Fibroblast of pulmonary artery (primary cell): ENCODE data around the gene IGF2BP1.

ENCODE experiments used
- DNase-seq: peaks from one replicate; pipeline ENCODE4 v3.0.0-alpha.2; 2010; ENCODE audit warnings: low read depth
- H3K4me3 ChIP-seq: replicated peaks from 2 replicates; pipeline ENCODE4 v1.5.1; 2011; ENCODE audit warnings: low read depth, mild to moderate bottlenecking, control low read depth, low read length, moderate library complexity
- CTCF ChIP-seq: IDR thresholded peaks from 2 replicates; pipeline ENCODE4 v1.5.1; 2011; ENCODE audit warnings: mild to moderate bottlenecking, control low read depth, low read length, inconsistent platforms; ENCODE audit errors: missing control alignments

Gene IGF2BP1

DNA sequence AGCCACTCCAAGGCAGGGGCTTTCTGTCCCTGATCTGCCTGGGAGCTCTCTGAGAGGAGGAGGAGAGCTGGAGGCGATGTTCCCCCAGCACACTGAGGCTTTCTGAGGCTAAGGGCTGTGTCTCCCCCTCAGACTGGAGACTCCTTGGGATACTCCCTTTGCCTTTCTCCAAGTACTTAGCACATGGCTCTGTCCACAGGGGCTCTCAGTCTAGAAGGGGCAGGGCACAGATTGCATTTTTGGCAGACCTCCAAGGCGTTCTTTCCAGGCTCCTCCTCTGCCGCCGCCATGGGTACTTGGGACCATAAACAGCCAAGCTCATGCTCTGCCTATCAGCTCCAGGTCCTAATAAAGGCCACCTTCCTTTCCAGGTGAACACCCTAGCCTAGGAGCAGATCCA lies 27.0 kb upstream of the IGF2BP1 start:
- H3K4me3 ChIP-seq: no peak overlapping the region
- TF ChIP-seq CTCF: no peak
- DNase-seq: peak; percentile 60

- no peak overlapping the region for H3K4me3 ChIP-seq
- no peak for DNase-seq
- TF ChIP-seq CTCF: no peak
Observed at GRCh38 chr17:48970865-48971687, 26.1 kb upstream of the IGF2BP1 start.

DNA sequence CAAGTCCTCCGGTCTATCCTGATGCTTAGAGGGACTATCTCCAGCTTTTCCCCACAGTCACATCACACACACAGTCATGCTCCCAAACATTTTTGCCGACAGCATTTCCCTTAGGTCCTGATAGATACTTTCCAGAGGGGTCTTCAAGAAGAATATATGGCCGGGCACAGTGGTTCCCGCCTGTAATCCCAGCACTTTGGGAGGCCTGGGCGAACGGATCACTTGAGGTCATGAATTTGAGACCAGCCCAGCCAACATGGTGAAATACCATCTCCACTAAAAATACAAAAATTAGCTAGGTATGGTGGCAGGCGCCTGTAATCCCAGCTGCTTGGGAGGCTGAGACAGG lies 24.5 kb upstream of the IGF2BP1 start:
- no peak for TF ChIP-seq CTCF
- peak overlapping the region; percentile 12 for H3K4me3 ChIP-seq
- no peak for DNase-seq

- DNase-seq: no peak
- no peak overlapping the region for H3K4me3 ChIP-seq
Observed at GRCh38 chr17:48973806-48974205, 23.4 kb upstream of the IGF2BP1 start.

GRCh38 chr17:48981927-48982539 lies 15.2 kb upstream of the IGF2BP1 start:
- no peak overlapping the region for H3K4me3 ChIP-seq
- no peak for TF ChIP-seq CTCF
- DNase-seq: no peak

More at GRCh38 chr17:48973806-48974205, 23.4 kb upstream of the IGF2BP1 start:
- no peak for TF ChIP-seq CTCF

GRCh38 chr17:48985436-48986245 lies 11.5 kb upstream of the IGF2BP1 start:
- no peak for TF ChIP-seq CTCF
- DNase-seq: no peak

More at GRCh38 chr17:48985436-48986245, 11.5 kb upstream of the IGF2BP1 start:
- no peak overlapping the region for H3K4me3 ChIP-seq
